ENCODE measurements around the gene PPCDC.

DNA sequence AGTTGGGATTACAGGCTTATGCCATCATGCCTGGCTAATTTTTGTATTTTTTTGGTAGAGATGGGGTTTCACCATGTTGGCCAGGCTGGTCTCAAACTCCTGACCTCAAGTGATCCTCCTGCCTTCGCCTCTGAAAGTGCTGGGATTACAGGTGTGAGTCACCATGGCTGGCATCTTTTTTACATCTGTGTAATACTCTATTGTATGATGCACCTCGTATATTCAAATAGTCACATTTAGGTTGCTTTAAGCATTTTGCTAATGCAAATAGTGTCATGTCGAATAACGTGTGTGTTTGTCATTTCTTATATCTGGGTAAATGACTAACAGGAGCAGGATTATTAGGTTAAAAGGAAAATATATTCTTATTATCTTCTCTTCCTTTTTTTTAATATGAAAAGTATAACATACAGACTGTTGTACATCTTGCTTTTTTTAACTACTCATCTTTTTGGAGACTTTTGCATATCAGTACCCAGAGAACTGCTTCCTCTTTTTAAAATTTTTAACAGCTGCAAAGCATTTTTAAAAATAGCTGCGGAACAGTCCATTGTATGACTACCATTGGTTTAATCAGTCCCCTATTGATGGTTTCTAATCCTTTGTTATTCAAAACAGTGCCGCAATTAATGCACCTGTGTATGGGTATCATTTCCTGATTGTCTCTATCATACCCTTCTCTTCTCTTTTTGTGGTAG lies 14.6 kb upstream of the PPCDC start:
- TF ChIP-seq, protein P1, sequence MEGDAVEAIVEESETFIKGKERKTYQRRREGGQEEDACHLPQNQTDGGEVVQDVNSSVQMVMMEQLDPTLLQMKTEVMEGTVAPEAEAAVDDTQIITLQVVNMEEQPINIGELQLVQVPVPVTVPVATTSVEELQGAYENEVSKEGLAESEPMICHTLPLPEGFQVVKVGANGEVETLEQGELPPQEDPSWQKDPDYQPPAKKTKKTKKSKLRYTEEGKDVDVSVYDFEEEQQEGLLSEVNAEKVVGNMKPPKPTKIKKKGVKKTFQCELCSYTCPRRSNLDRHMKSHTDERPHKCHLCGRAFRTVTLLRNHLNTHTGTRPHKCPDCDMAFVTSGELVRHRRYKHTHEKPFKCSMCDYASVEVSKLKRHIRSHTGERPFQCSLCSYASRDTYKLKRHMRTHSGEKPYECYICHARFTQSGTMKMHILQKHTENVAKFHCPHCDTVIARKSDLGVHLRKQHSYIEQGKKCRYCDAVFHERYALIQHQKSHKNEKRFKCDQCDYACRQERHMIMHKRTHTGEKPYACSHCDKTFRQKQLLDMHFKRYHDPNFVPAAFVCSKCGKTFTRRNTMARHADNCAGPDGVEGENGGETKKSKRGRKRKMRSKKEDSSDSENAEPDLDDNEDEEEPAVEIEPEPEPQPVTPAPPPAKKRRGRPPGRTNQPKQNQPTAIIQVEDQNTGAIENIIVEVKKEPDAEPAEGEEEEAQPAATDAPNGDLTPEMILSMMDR (IDR thresholded peaks at IDR 0.05), result no peak
- TF ChIP-seq POLR2A (IDR thresholded peaks at IDR 0.05), result no peak

Measured in adrenal gland (tissue), 5 donors.